ENCODE measurements around the gene SLC6A7.
A peak's percentile ranks its signal among the peaks of the same experiment; 100 is the strongest.

Gene SLC6A7

DNA sequence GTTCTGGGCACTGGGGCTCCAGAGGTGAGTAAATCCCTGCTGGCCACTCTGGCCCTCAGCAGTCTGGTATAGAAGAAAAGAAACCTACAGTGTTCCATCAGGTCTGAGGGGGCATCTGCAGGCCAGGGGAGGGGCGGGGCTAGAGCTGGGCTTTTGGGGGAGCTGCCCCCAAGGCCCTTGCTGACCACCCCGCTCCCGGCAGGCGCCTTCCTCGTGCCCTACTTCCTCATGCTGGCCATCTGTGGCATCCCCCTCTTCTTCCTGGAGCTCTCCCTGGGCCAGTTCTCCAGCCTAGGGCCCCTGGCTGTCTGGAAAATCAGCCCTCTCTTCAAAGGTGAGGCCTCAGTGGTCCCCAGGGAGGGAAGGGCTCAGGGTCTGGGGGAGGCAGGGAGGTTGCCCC, 6.7 kb downstream of the SLC6A7 start:
- DNase-seq, result no peak

DNA sequence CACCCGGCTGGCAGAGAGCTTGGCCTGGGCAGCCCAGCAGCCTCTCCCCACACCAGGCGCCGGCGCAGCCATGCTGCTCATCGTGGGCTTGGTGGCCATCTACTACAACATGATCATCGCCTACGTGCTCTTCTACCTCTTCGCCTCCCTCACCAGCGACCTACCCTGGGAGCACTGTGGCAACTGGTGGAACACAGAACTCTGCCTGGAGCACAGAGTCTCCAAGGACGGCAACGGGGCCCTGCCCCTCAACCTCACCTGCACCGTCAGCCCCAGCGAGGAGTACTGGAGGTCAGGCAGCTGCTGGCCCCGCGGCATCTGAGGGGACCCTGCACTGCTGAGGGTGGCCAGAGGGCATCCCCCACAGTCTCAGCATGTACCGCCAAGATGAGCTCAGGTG, 7.1 kb downstream of the SLC6A7 start:
- DNase-seq, result no peak

GRCh38 chr5:150197476-150197875, 7.6 kb downstream of the SLC6A7 start:
- no peak for DNase-seq

GRCh38 chr5:150202501-150202900, 12.6 kb downstream of the SLC6A7 start:
- no peak for DNase-seq

DNA sequence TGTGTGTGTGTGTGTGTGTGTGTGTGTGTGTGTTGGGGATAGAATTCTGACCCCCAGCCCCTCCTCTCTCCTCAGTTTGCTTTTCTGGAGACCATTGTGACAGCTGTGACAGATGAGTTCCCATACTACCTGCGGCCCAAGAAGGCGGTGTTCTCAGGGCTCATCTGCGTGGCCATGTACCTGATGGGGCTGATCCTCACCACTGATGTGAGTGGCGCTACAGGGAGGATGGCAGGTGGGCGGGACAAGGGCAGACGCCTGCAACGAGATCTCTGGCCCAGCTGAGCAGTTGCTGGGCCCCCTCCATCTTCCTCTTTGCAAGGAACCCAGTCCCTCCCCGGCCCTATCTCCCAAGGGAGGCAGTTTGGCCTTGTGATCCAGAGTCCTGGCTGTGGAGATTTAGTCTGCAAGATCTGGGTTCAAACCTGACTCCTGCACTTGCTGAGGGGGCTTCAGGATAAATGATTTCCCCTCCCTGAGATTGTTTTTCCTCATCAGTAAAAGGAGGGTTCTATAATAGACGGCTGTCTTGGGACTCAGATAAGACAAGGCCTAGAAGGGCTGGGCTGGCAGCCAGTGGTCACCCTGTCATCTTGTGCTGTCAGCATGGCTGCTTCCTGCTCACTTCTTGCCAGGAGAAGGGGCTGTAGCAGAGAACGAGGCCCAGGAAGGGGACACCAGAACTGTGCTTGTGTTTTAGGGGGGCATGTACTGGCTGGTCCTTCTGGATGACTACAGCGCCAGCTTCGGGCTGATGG, 14.1 kb downstream of the SLC6A7 start:
- no peak for DNase-seq

GRCh38 chr5:150204590-150204960, 14.7 kb downstream of the SLC6A7 start:
- DNase-seq, result no peak

DNA sequence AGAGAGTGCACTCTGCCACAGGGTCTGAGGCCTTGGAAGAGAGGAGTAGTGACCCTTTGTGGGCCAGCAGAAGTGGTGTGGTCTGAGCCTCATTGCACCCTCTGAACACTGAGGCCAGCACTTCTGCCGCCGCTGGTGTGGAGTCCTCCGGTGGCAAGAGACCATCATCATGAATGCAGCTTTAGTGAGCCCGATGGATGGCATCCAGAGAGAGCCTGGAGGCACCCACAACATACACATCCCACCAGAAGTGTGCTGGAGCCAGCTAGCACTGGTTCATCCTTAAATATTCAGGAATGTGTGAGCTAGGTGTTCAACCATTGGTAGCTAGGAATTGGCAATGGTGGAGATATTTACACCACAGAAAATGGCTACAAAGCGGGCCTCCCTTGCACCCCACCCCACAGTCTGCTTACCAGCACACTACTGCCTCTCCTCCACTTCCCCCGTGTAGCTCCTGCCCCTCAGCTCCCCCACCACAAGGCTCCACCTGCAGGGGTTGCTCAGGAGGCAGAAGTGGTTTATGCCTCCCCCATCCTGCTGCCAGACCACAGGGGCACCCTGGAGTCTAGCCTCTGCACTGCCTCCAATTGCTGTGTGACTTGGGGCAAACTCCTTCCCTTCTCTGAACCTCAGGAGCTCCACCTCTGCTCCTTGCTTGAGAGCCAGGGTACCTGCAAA, 16.4 kb downstream of the SLC6A7 start:
- no peak for DNase-seq

- DNase-seq, result no peak
These were observed 16.9 kb downstream of the SLC6A7 start for GRCh38 chr5:150206779-150207115.

DNA sequence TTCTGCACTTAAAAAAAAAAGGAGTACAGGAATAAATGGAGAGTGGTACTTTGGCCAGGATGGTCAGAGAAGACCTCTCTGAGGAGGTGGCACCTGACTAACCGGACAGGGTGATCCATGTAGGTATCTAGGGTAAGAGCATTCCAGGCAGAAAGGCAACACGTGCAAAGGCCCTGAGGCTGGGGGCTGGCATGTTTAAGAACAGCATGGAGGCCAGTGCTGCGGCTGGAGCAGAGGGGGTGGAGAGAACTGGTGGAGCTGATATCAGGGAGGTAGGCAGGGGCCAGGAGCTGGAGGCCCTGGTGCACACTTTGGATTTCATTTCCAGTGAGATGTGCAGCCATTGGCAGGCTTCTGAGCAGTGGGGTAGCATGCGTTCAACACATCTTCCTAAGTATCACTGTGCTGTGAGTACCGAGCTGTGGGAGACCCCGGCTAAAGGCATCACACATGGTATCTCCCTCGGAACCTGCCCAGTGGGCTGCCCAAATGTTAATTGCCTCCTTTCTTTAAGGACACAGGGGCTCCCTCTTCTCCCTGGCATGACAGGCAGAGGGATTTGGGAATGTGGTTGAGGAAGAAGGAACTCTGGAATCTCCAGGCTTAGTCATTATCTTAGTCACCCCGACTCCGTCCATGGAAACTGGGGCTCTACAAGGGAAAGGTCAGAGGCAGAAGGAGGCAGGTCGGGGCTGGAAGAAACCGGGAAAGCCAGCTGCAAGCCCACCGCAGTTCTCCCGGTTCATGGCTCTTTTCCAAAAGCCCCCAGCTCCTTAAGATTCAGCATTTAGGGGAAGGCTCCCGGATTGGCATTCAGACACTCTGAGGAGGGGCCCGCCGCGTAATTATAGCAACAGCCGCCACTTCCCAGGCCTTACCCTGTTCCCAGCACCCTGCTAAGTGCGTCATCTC, 18.6 kb downstream of the SLC6A7 start:
- DNase-seq, result no peak

DNA sequence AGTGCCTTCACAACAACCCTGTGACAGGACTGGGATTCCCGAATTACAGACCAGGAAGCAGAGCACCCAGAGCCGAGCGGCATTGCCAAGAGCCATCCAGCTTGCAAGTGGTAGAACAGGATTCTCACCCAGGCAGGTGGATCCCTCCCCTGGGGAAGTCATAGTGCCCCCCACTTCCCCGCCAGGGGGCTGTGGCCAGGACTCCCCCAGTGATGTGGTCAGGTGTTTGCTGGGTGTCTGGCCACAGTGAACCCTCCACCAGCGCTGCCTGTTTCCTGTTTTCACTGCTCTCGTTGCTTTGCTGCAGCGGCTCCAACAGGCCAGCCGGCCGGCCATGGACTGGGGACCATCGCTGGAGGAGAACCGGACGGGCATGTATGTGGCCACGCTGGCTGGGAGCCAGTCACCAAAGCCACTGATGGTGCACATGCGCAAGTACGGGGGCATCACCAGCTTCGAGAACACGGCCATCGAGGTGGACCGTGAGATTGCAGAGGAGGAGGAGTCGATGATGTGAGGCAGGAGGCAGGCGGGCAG, 19.3 kb downstream of the SLC6A7 start:
- peak; percentile 1 for DNase-seq

GRCh38 chr5:150210644-150211043, 20.8 kb downstream of the SLC6A7 start:
- DNase-seq, result no peak

- no peak for DNase-seq
These were observed 21.5 kb downstream of the SLC6A7 start for GRCh38 chr5:150211156-150212030.

GRCh38 chr5:150213530-150213929, 23.7 kb downstream of the SLC6A7 start:
- DNase-seq, result no peak

GRCh38 chr5:150214289-150214688, 24.4 kb downstream of the SLC6A7 start:
- no peak for DNase-seq

DNA sequence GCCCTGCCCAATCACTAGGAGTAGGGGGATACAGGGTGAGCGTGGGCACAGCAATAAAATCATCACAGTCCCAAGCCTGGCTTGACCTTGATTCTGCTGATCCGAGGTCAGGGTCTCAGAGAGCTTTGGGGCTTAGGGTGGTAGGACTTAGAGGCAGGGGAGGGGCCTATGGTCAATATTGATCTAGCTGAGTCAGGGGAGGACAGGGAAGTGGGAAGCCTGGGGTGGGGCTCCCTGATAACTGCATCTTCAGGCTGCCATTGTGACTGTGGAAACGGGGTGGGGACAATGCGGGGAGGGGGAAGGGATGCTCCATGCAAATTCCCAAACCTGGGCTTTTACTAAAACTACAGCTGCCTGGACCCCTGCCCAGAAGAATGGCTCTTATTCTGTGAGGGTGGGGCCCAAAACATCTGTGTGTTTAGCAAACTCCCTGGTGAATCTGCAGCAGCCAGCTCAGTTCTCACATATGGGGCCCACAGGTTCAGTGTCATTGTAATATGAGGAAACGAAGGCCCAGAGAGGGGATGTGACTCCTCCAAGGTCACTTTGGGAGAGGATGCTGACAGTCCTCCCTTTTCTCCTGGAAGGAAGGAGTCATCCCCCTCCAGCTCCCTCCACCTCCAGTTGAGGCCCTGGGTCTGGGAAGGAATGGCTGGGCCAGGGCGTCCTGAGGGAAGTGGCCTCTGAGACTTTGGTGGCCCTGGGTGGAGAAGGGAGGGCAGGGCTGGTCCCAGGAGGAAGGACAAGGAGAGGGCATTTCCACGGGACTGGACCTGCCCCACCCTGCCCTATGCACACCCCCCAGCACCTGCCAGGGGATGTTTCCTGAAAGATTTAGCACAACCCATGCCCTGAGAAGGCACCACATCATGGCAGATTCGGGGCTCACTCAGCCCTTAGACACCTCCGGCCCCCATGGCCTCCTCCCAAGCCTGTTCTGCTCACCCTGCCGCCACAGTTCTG, 26.4 kb downstream of the SLC6A7 start:
- no peak for DNase-seq

GRCh38 chr5:150217038-150217437, 27.2 kb downstream of the SLC6A7 start:
- no peak for DNase-seq

GRCh38 chr5:150217873-150218692, 28.2 kb downstream of the SLC6A7 start:
- peak; percentile 7 for DNase-seq

DNA sequence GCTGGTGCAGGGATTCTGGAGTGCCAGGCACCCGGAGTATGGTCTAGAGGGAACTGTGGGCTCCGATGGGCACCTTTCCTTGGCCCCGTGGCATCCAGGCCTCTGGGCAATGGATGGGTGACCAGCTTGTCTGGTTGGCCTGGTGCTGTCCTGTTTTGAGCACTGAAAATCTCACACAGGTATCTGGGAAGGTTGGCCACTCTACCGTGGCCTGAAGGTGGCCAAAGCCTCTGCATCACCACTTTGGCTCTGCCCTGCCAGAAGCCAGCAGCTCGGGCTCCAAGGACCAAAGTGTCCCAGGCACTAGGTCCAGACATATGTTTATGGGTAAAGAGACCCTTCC, 28.8 kb downstream of the SLC6A7 start:
- no peak for DNase-seq

DNA sequence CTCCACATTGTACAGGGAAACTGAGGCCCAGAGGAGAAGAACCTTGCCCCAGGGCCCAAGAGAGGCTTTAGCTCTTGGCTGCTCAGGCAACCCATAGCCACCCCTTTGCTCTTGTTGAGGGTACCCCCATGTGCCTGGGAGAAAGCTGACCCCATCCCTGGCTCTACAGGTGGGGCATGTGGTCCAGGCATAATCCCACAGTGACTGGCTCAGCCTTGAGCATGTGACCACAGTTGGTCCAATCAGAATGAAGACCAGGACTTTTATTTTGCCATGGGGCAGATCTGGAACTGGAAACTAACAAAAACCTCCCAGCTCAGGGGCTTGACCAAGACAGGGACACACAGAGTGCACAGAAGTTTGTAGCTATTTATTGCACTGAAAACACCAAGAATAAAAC, 29.3 kb downstream of the SLC6A7 start:
- DNase-seq, result no peak

DNA sequence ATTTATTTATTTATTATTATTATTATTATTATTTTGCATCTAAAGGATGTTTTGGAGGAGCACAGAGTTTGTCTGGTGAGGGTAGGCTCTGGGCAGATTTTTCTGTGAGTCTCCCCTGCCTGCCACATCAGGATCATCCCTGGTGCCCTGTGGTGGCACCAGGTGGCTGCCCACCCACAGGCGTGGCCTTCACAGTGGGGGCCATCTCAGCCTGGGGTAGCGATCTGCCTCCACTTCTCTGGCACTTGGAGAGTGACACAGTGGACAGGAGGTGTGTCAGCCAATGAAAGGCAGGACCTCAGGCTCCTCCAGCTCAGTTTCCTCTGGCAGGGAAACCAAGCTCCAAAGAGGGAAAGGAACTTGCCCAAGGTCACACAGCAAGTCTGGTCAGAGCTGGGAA, 30.0 kb downstream of the SLC6A7 start:
- no peak for DNase-seq
